ENCODE data around the gene PIM1. TPM values are rescaled to one million over a fixed set of nuclear protein-coding genes. Genes with fewer than 3 reads are reported as not detected.

The PIM1 gene
- total RNA-seq, 1 experiment from 2014 or later, result 8.9 TPM

GRCh38 chr6:37123957-37124729 lies 45.8 kb upstream of the PIM1 start:
- ChIA-PET POLR2A (ENCODE audit: low non-redundant PET) (no interaction called here), CTCF (no interaction called here)
- peaks cover 16% of the 10 kb centered on the region for H3K4me1 ChIP-seq (ENCODE audit: insufficient read depth, low read length, poor library complexity, severe bottlenecking)
- TF ChIP-seq EZH2 (IDR thresholded peaks at IDR 0.05; ENCODE audit: borderline replicate concordance, low read depth, low read length, poor library complexity, severe bottlenecking) (no peak), CTCF (conservative IDR thresholded peaks at IDR 0.05; ENCODE audit: low read depth, low read length) (no peak)
- no peaks in the 10 kb centered on the region for H3K36me3 ChIP-seq (ENCODE audit: insufficient read depth, low read length, poor library complexity, severe bottlenecking)
- no peaks in the 10 kb centered on the region for H3K27me3 ChIP-seq (replicated peaks; ENCODE audit: insufficient read depth, low read depth, low read length, poor library complexity)
- intact Hi-C loops (cut with micrococcal nuclease; ENCODE audit: unreplicated experiment), result no loop called here
- no peaks in the 10 kb centered on the region for H3K9me3 ChIP-seq (ENCODE audit: low read depth, low read length, poor library complexity, severe bottlenecking)
- H3K27ac ChIP-seq (ENCODE audit: low read depth, low read length, poor library complexity, severe bottlenecking), result no peak overlapping the region
- no TSS peak for BruUV-seq (replicated peaks)
- no peak overlapping the region for H3K4me3 ChIP-seq (ENCODE audit: low read depth, low read length, poor library complexity, severe bottlenecking)
- DNase-seq (ENCODE audit: low spot score), result no peak

GRCh38 chr6:37125774-37126492 lies 44.0 kb upstream of the PIM1 start:
- H3K27ac ChIP-seq (ENCODE audit: low read depth, low read length, poor library complexity, severe bottlenecking), result no peak overlapping the region
- H3K4me1 ChIP-seq (ENCODE audit: insufficient read depth, low read length, poor library complexity, severe bottlenecking), result peaks cover 16% of the 10 kb centered on the region
- no peaks in the 10 kb centered on the region for H3K27me3 ChIP-seq (replicated peaks; ENCODE audit: insufficient read depth, low read depth, low read length, poor library complexity)
- intact Hi-C loops (cut with micrococcal nuclease; ENCODE audit: unreplicated experiment), result no loop called here
- no peak for DNase-seq (ENCODE audit: low spot score)
- no peaks in the 10 kb centered on the region for H3K36me3 ChIP-seq (ENCODE audit: insufficient read depth, low read length, poor library complexity, severe bottlenecking)
- POLR2A ChIA-PET (ENCODE audit: low non-redundant PET), result no interaction called here
- TF ChIP-seq EZH2 (IDR thresholded peaks at IDR 0.05; ENCODE audit: borderline replicate concordance, low read depth, low read length, poor library complexity, severe bottlenecking), result no peak
- TF ChIP-seq CTCF (conservative IDR thresholded peaks at IDR 0.05; ENCODE audit: low read depth, low read length), result no peak
- H3K4me3 ChIP-seq (ENCODE audit: low read depth, low read length, poor library complexity, severe bottlenecking), result no peak overlapping the region
- no TSS peak for BruUV-seq (replicated peaks)
- H3K9me3 ChIP-seq (ENCODE audit: low read depth, low read length, poor library complexity, severe bottlenecking), result no peaks in the 10 kb centered on the region
- CTCF ChIA-PET, result interaction anchor here (0.8 kb wide), 1 partner anchor 45 kb away, joined by 4 read pairs; no protein-coding TSS in a partner anchor

GRCh38 chr6:37126493-37126958 lies 43.4 kb upstream of the PIM1 start:
- ChIA-PET POLR2A (ENCODE audit: low non-redundant PET) (no interaction called here), CTCF (interaction anchor here (0.8 kb wide), 1 partner anchor 44 kb away, joined by 4 read pairs; no protein-coding TSS in a partner anchor)
- no peaks in the 10 kb centered on the region for H3K36me3 ChIP-seq (ENCODE audit: insufficient read depth, low read length, poor library complexity, severe bottlenecking)
- no peak for TF ChIP-seq CTCF (conservative IDR thresholded peaks at IDR 0.05; ENCODE audit: low read depth, low read length)
- no peak for TF ChIP-seq EZH2 (IDR thresholded peaks at IDR 0.05; ENCODE audit: borderline replicate concordance, low read depth, low read length, poor library complexity, severe bottlenecking)
- H3K27ac ChIP-seq (ENCODE audit: low read depth, low read length, poor library complexity, severe bottlenecking), result no peak overlapping the region
- no peak for DNase-seq (ENCODE audit: low spot score)
- no TSS peak for BruUV-seq (replicated peaks)
- H3K4me1 ChIP-seq (ENCODE audit: insufficient read depth, low read length, poor library complexity, severe bottlenecking), result peaks cover 16% of the 10 kb centered on the region
- no peaks in the 10 kb centered on the region for H3K27me3 ChIP-seq (replicated peaks; ENCODE audit: insufficient read depth, low read depth, low read length, poor library complexity)
- no peak overlapping the region for H3K4me3 ChIP-seq (ENCODE audit: low read depth, low read length, poor library complexity, severe bottlenecking)
- intact Hi-C loops (cut with micrococcal nuclease; ENCODE audit: unreplicated experiment), result no loop called here
- H3K9me3 ChIP-seq (ENCODE audit: low read depth, low read length, poor library complexity, severe bottlenecking), result no peaks in the 10 kb centered on the region

Measured in A673 (cell line).